PC-3 (cell line): Measurements from ENCODE around the gene STAP1.

Experiments used
- EZH2 ChIP-seq: fragments of 300-600 bp; sonication (generic); IDR thresholded peaks from one replicate; pipeline ENCODE4 v1.6.1; 2017; ENCODE audit warnings: antibody characterized with exemption, mild to moderate bottlenecking, low read length; ENCODE audit not compliant: unreplicated experiment
- TF ChIP-seq, protein P1 (sequence below): fragments of 300-600 bp; sonication (generic); conservative IDR thresholded peaks from 2 replicates; pipeline ENCODE4 v1.5.1; 2017; ENCODE audit warnings: antibody characterized with exemption, low read depth, mild to moderate bottlenecking, low read length

DNA sequence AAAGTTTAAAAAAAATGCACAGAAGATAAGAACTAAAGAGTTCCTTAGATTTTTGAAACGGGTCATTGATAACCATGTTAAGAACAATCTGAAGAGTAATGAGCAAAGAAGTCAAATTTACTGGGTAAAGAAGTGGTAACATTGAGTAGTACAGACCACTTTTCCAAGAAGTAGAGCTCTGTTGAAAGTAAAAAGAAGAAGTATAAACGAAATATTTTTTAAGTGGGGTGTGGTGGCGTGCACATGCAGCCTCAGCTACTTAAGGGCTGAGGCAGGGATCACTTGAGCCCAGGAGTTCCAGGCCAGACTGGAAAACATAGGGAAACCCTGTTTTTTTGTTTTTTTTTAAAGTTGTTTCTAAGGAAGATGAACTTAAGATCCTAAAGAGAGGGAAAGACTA is 74.0 kb downstream of the STAP1 start:
- TF ChIP-seq, protein P1, sequence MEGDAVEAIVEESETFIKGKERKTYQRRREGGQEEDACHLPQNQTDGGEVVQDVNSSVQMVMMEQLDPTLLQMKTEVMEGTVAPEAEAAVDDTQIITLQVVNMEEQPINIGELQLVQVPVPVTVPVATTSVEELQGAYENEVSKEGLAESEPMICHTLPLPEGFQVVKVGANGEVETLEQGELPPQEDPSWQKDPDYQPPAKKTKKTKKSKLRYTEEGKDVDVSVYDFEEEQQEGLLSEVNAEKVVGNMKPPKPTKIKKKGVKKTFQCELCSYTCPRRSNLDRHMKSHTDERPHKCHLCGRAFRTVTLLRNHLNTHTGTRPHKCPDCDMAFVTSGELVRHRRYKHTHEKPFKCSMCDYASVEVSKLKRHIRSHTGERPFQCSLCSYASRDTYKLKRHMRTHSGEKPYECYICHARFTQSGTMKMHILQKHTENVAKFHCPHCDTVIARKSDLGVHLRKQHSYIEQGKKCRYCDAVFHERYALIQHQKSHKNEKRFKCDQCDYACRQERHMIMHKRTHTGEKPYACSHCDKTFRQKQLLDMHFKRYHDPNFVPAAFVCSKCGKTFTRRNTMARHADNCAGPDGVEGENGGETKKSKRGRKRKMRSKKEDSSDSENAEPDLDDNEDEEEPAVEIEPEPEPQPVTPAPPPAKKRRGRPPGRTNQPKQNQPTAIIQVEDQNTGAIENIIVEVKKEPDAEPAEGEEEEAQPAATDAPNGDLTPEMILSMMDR: no peak
- no peak for TF ChIP-seq EZH2
